Thyroid gland (tissue), 4 donors: ENCODE data around the gene SUPT7L. TPM values are rescaled to one million over a fixed set of nuclear protein-coding genes. Genes with fewer than 3 reads are reported as not detected.

Source experiments
- DNase-seq, 2 donors: peaks; one replicate each; pipeline ENCODE4 v3.0.0-alpha.2; 2019
- H3K27ac ChIP-seq, 3 donors: fragments of 200-600 bp; sonication (generic); 1 replicate in 2 of 3; 2 replicates in 1 of 3; pipeline ENCODE4 v1.5.1; 2016 to 2019; ENCODE audit warnings: mild to moderate bottlenecking in 1 of 3, moderate library complexity in 1 of 3
- H3K27me3 ChIP-seq: fragments of 200-600 bp; sonication (generic); one replicate; pipeline ENCODE4 v1.5.1; 2019
- H3K36me3 ChIP-seq, 2 donors: fragments of 200-600 bp; sonication (generic); one replicate each; pipeline ENCODE4 v1.5.1; 2016 to 2019
- H3K4me1 ChIP-seq, 2 donors: fragments of 200-600 bp; sonication (generic); one replicate each; pipeline ENCODE4 v1.5.1; 2017 to 2019
- H3K4me3 ChIP-seq, 3 donors: fragments of 200-600 bp; sonication (generic); replicated peaks in 1 of 3; 1 replicate in 2 of 3; 2 replicates in 1 of 3; pipeline ENCODE4 v1.5.1; 2016; ENCODE audit warnings: mild to moderate bottlenecking in 1 of 3
- H3K9me3 ChIP-seq: fragments of 200-600 bp; sonication (generic); one replicate; pipeline ENCODE4 v1.5.1; 2017
- CTCF ChIP-seq, 6 experiments: fragments of 200-600 bp in 3 of 6; fragments of 450-650 bp in 3 of 6; sonication (generic) in 3 of 6; IDR thresholded peaks; one replicate each; pipeline ENCODE4 v1.5.1; 2016 to 2019; ENCODE audit warnings: antibody characterized with exemption in 6 of 6, mild to moderate bottlenecking in 2 of 6, inconsistent platforms in 1 of 6, moderate library complexity in 1 of 6
- POLR2A ChIP-seq, 2 donors: fragments of 450-650 bp; IDR thresholded peaks; one replicate each; pipeline ENCODE4 v1.6.1; 2017; ENCODE audit warnings: antibody characterized with exemption in 2 of 2, mild to moderate bottlenecking in 2 of 2, moderate library complexity in 1 of 2
- WGBS, 2 donors: methylation state at CpG; one replicate each; pipeline ENCODE4 v1.1.5; 2017; 5-methylcytosine and 5-hydroxymethylcytosine counted together
- intact Hi-C: fragments of 100-400 bp; cut with DNase I; formaldehyde crosslinking; loops from one replicate; pipeline ENCODE4 v1.15.1; 2023
- total RNA-seq, 4 donors: library from RNA; depleted of rRNA; stranded (reverse); fragments of >200 nt; gene quantifications; one replicate each; pipeline ENCODE4 v1.2.3, GENCODE V29; 2016

The SUPT7L gene
- total RNA-seq, 4 donors from 2014 or later, result 24.9 to 38.1 (median 29.6) TPM

DNA sequence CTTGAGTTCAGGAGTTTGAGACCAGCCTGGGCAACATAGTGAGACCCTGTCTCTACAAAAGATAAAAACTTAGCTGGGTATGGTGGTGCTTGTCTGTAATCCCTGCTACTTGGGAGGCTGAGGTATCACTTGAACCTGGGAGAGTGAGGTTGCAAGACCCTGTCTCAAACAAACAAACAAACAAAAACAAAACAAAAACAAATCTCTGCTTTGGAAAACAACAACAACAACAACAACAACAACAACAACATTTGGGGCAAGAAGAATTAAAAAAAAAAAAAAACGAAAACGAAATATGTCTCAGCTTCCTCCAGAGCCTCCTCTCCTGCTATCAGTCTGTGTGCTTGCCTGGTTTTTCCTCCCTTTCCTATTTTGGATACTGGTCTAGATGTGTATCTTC is 17.2 kb upstream of the SUPT7L start:
- 90 to 93% methylated on average over 2 of the region's 2 CpGs for WGBS, 2 donors
- no peak for DNase-seq
- no peaks in the 10 kb centered on the region for H3K4me1 ChIP-seq
- peaks cover 29 to 31% of the 10 kb centered on the region in 2 donors for H3K36me3 ChIP-seq
- no peaks in the 10 kb centered on the region for H3K9me3 ChIP-seq
- intact Hi-C loops, result no loop called here
- TF ChIP-seq POLR2A (IDR thresholded peaks at IDR 0.05) (no peak), CTCF (IDR thresholded peaks at IDR 0.05) (no peak)
- no peaks in the 10 kb centered on the region for H3K27me3 ChIP-seq
- H3K27ac ChIP-seq, result no peak overlapping the region
- no peak overlapping the region for H3K4me3 ChIP-seq

DNA sequence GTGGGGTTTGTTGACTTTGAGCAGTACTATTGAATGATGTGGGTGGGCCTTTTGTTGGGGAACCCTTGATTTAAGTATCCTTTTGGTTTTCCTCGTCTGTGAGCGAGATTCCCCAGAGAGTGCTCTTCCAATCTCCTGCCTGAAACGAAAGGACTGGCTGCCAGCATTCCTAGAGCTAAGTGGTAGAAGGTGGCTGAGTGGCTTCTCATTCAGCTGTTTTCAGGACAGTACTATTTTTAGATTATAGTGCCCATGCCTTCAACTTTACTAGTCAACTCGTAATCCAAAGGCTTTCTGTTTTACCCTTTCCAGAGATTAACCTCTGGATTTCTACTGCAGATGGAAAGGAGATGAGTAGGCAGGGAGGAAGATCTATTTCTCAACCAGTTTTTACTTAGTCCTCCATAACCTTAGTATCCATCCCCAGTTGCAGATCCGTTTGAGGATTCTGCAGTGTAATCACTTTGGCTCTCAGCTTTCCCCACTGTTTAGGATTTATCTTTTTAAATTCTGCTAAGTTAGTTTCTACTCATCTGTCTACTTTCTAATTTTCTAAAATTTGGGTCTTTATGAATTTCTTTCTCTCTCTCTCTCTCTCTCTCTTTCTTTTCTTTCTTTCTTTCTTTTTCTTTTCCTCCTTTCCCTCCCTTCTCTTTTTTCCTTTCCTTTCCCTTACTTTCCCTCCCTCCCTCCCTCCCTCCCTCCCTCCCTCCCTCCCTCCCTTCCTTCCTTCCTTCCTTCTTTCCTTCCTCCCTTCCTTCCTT is 9.5 kb upstream of the SUPT7L start:
- H3K9me3 ChIP-seq, result no peaks in the 10 kb centered on the region
- peaks cover 48 to 53% of the 10 kb centered on the region in 2 donors for H3K36me3 ChIP-seq
- intact Hi-C loops, result no loop called here
- H3K4me3 ChIP-seq, result no peak overlapping the region
- no peak for DNase-seq
- TF ChIP-seq CTCF (IDR thresholded peaks at IDR 0.05), result no peak
- TF ChIP-seq POLR2A (IDR thresholded peaks at IDR 0.05), result no peak
- WGBS, 2 donors, result 72 to 78% methylated on average over 5 of the region's 5 CpGs
- no peak overlapping the region for H3K27ac ChIP-seq
- no peaks in the 10 kb centered on the region for H3K4me1 ChIP-seq
- H3K27me3 ChIP-seq, result no peaks in the 10 kb centered on the region

GRCh38 chr2:27671235-27671634 is 7.8 kb upstream of the SUPT7L start:
- Histone ChIP-seq H3K9me3 (no peaks in the 10 kb centered on the region), H3K4me3 (no peak overlapping the region), H3K36me3 (peaks cover 42 to 44% of the 10 kb centered on the region in 2 donors), H3K4me1 (no peaks in the 10 kb centered on the region), H3K27me3 (no peaks in the 10 kb centered on the region), H3K27ac (no peak overlapping the region)
- WGBS, 2 donors, result 95 to 96% methylated on average over 4 of the region's 4 CpGs
- TF ChIP-seq POLR2A (IDR thresholded peaks at IDR 0.05) (no peak), CTCF (IDR thresholded peaks at IDR 0.05) (no peak)
- intact Hi-C loops, result no loop called here
- DNase-seq, result no peak

- no peak overlapping the region for H3K4me3 ChIP-seq
- TF ChIP-seq POLR2A (IDR thresholded peaks at IDR 0.05), result no peak
- no peak for TF ChIP-seq CTCF (IDR thresholded peaks at IDR 0.05)
- H3K36me3 ChIP-seq, result peaks cover 31 to 34% of the 10 kb centered on the region in 2 donors
- no peaks in the 10 kb centered on the region for H3K27me3 ChIP-seq
- no peak for DNase-seq
- WGBS, 2 donors, result 80 to 84% methylated on average over 1 of the region's 1 CpG
- H3K4me1 ChIP-seq, result peaks cover 15% of the 10 kb centered on the region in 2 donors
- H3K9me3 ChIP-seq, result no peaks in the 10 kb centered on the region
- intact Hi-C loops, result loop anchor here (10.0 kb wide), 1 partner anchor 173 kb away; the partner anchor contains the start of genes FNDC4 and GCKR
- H3K27ac ChIP-seq, result no peak overlapping the region
Measured at GRCh38 chr2:27667446-27667845, 4.0 kb upstream of the SUPT7L start.

DNA sequence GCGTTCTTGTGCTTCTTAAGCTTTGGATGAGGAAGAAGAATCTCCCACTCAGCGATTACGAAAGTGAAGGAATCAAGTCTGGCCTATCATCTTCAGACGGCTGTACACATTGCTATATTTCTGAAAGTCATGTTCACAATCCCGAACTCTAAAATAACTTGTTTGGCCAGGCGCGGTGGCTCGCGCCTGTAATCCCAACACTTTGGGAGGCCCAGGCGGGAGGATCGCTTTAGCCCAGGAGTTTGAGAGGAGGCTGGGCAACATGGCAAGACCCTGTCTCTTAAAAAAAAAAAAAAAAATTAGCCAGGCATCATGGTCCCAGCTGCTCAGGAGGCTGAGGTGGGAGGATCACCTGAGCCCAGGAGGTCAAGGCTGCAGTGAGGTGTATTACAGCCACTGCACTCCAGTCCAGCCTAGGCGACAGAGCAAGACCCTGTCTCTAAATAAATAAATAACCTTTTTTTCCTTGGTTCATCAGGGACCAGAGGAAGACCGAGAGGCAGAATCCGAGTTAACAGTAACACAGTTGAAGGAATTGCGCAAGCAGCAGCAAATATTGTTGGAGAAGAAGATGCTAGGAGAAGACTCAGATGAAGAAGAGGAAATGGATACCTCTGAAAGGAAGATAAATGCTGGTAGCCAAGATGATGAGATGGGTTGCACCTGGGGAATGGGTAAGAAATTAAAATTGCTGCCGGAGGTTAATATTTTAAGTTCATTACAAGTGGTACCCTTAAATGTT is 1.4 kb upstream of the SUPT7L start:
- WGBS, 2 donors, result 80 to 85% methylated on average over 16 of the region's 16 CpGs
- TF ChIP-seq POLR2A (IDR thresholded peaks at IDR 0.05) (no peak), CTCF (IDR thresholded peaks at IDR 0.05) (no peak)
- Histone ChIP-seq H3K27me3 (no peaks in the 10 kb centered on the region), H3K27ac (no peak overlapping the region), H3K36me3 (peaks cover 34 to 37% of the 10 kb centered on the region in 2 donors), H3K9me3 (no peaks in the 10 kb centered on the region), H3K4me3 (peak overlapping the region in 2 of 3 donors; percentile 62 to 68), H3K4me1 (peaks cover 16 to 17% of the 10 kb centered on the region in 2 donors)
- intact Hi-C loops, result loop anchor here (10.0 kb wide), 1 partner anchor 170 kb away; the partner anchor contains the start of genes FNDC4 and GCKR
- DNase-seq, result no peak
